ENCODE data around the gene TDRD6.

- TF ChIP-seq POLR2A (IDR thresholded peaks at IDR 0.05) (no peak), CTCF (IDR thresholded peaks at IDR 0.05) (no peak)
Measured at GRCh38 chr6:46719099-46719498, 31.4 kb downstream of the TDRD6 start.
